WTC11 (cell line): ENCODE data around the gene SDCCAG8. TPM values are rescaled to one million over a fixed set of nuclear protein-coding genes. Genes with fewer than 3 reads are reported as not detected.

Source experiments
- ATAC-seq: fragments of 200-7000 bp; cut with Tn5 transposase; 2 replicates; pipeline ENCODE4 v1.10.0; 2021; ENCODE audit warnings: mild to moderate bottlenecking, moderate library complexity
- CTCF ChIA-PET: fragments of 300-600 bp; sonication (Branson Sonifier 250); formaldehyde crosslinking; loops from one replicate; lab custom pipeline; 2021; ENCODE audit warnings: antibody characterized with exemption; lab: Charles Lee
- POLR2A ChIA-PET: fragments of 350-600 bp; sonication (Branson Sonifier 250); formaldehyde crosslinking; loops from one replicate; lab custom pipeline; 2021; ENCODE audit warnings: antibody characterized with exemption; lab: Charles Lee
- DNase-seq: peaks from one replicate; pipeline ENCODE4 v3.0.0; 2021; ENCODE audit warnings: low spot score
- H3K27ac Mint-ChIP-seq: 2 replicates; pipeline ENCODE4 v1.8.0; 2021; ENCODE audit warnings: mixed read lengths
- H3K27me3 Mint-ChIP-seq: 2 replicates; pipeline ENCODE4 v1.8.0; 2021; ENCODE audit warnings: low read depth, mild to moderate bottlenecking, moderate library complexity, mixed read lengths
- H3K36me3 Mint-ChIP-seq: 2 replicates; pipeline ENCODE4 v1.8.0; 2021; ENCODE audit warnings: mixed read lengths
- H3K4me1 Mint-ChIP-seq: 2 replicates; pipeline ENCODE4 v1.8.0; 2022; ENCODE audit warnings: mixed read lengths
- H3K4me3 Mint-ChIP-seq: 2 replicates; pipeline ENCODE4 v1.8.0; 2021; ENCODE audit warnings: mild to moderate bottlenecking, moderate library complexity, mixed read lengths
- H3K9me3 Mint-ChIP-seq: 2 replicates; pipeline ENCODE4 v1.8.0; 2021; ENCODE audit warnings: mixed read lengths
- E2F1 ChIP-seq: sonication (generic); formaldehyde crosslinking; IDR thresholded peaks from 2 replicates; pipeline ENCODE4 v1.8.0; 2022; ENCODE audit warnings: mild to moderate bottlenecking, missing genetic modification reagents
- GTF2I ChIP-seq: fragments of 250-450 bp; sonication (Bioruptor Pico); conservative IDR thresholded peaks from 2 replicates; pipeline ENCODE4 v1.4.0; 2021; ENCODE audit warnings: mild to moderate bottlenecking
- HMGXB4 ChIP-seq: sonication (generic); formaldehyde crosslinking; IDR thresholded peaks from 2 replicates; pipeline ENCODE4 v1.8.1; 2023; ENCODE audit warnings: mild to moderate bottlenecking, moderate library complexity, missing genetic modification reagents
- IRF1 ChIP-seq: sonication (generic); formaldehyde crosslinking; IDR thresholded peaks from 2 replicates; pipeline ENCODE4 v1.8.0; 2023; ENCODE audit warnings: missing genetic modification reagents
- JUN ChIP-seq: sonication (generic); formaldehyde crosslinking; IDR thresholded peaks from 2 replicates; pipeline ENCODE4 v1.8.0; 2023; ENCODE audit warnings: mild to moderate bottlenecking, missing genetic modification reagents
- KAT7 ChIP-seq: sonication (generic); formaldehyde crosslinking; IDR thresholded peaks from 2 replicates; pipeline ENCODE4 v1.8.1; 2023; ENCODE audit warnings: missing genetic modification reagents, mild to moderate bottlenecking, borderline replicate concordance
- NR2C2 ChIP-seq: sonication (generic); formaldehyde crosslinking; IDR thresholded peaks from 2 replicates; pipeline ENCODE4 v1.8.0; 2022; ENCODE audit warnings: mild to moderate bottlenecking, missing genetic modification reagents
- PRDM15 ChIP-seq: sonication (generic); formaldehyde crosslinking; IDR thresholded peaks from 2 replicates; pipeline ENCODE4 v1.8.0; 2022; ENCODE audit warnings: missing genetic modification reagents
- PREB ChIP-seq: sonication (generic); formaldehyde crosslinking; IDR thresholded peaks from 2 replicates; pipeline ENCODE4 v1.8.1; 2022; ENCODE audit warnings: mild to moderate bottlenecking, missing genetic modification reagents, moderate library complexity, borderline replicate concordance
- SMAD4 ChIP-seq: sonication (generic); formaldehyde crosslinking; IDR thresholded peaks from 2 replicates; pipeline ENCODE4 v1.8.0; 2022; ENCODE audit warnings: mild to moderate bottlenecking, missing genetic modification reagents
- SOX15 ChIP-seq: fragments of 250-450 bp; sonication (Bioruptor Pico); IDR thresholded peaks from 2 replicates; pipeline ENCODE4 v1.9.0; 2021; ENCODE audit warnings: mild to moderate bottlenecking
- TEAD1 ChIP-seq: sonication (generic); formaldehyde crosslinking; IDR thresholded peaks from 2 replicates; pipeline ENCODE4 v1.8.0; 2022; ENCODE audit warnings: mild to moderate bottlenecking, missing genetic modification reagents
- TP53 ChIP-seq: sonication (generic); formaldehyde crosslinking; IDR thresholded peaks from 2 replicates; pipeline ENCODE4 v1.8.1; 2023; ENCODE audit warnings: mild to moderate bottlenecking, missing genetic modification reagents
- USF2 ChIP-seq: sonication (generic); formaldehyde crosslinking; IDR thresholded peaks from 2 replicates; pipeline ENCODE4 v1.8.1; 2023; ENCODE audit warnings: mild to moderate bottlenecking, missing genetic modification reagents, moderate library complexity
- ZNF232 ChIP-seq: sonication (generic); formaldehyde crosslinking; IDR thresholded peaks from 2 replicates; pipeline ENCODE4 v1.8.0; 2022; ENCODE audit warnings: mild to moderate bottlenecking, missing genetic modification reagents
- ZNF512 ChIP-seq: sonication (generic); formaldehyde crosslinking; IDR thresholded peaks from 2 replicates; pipeline ENCODE4 v1.8.1; 2022; ENCODE audit warnings: missing genetic modification reagents, borderline replicate concordance
- total RNA-seq: library from RNA; stranded (reverse); gene quantifications from 3 replicates; pipeline ENCODE4 v1.2.3, GENCODE V29; 2021

Gene SDCCAG8
- total RNA-seq, 1 experiment from 2014 or later, result 44.3 TPM

GRCh38 chr1:243434594-243434993 lies 178.8 kb downstream of the SDCCAG8 start:
- H3K4me3 Mint-ChIP-seq, result no peak overlapping the region
- DNase-seq (no peak), ATAC-seq (no peak)
- CTCF ChIA-PET, result no interaction called here
- TF ChIP-seq USF2 (CRISPR knock-in tag) (no peak), E2F1 (CRISPR knock-in tag) (no peak), GTF2I (CRISPR knock-in tag) (no peak), PREB (CRISPR knock-in tag) (no peak), HMGXB4 (CRISPR knock-in tag) (no peak), NR2C2 (CRISPR knock-in tag) (no peak), IRF1 (CRISPR knock-in tag) (no peak), PRDM15 (CRISPR knock-in tag) (no peak), JUN (CRISPR knock-in tag) (no peak), ZNF232 (no peak)
- H3K36me3 Mint-ChIP-seq, result no peaks in the 10 kb centered on the region
- H3K27me3 Mint-ChIP-seq, result no peaks in the 10 kb centered on the region
- POLR2A ChIA-PET, result no interaction called here
- H3K4me1 Mint-ChIP-seq, result peaks cover 19% of the 10 kb centered on the region
- H3K9me3 Mint-ChIP-seq, result 0 out of 2 replicates have a peak, but pooled peaks cover 4% of the 10 kb centered on the region
- no peak overlapping the region for H3K27ac Mint-ChIP-seq

- TF ChIP-seq TP53 (CRISPR knock-in tag) (no peak), KAT7 (CRISPR knock-in tag) (no peak), SOX15 (CRISPR knock-in tag) (no peak), SMAD4 (CRISPR knock-in tag) (no peak), ZNF512 (CRISPR knock-in tag) (no peak), TEAD1 (CRISPR knock-in tag) (no peak), PRDM15 (CRISPR knock-in tag) (no peak)
- no peaks in the 10 kb centered on the region for H3K36me3 Mint-ChIP-seq
- no peak overlapping the region for H3K27ac Mint-ChIP-seq
- peaks cover 29% of the 10 kb centered on the region for H3K4me1 Mint-ChIP-seq
- no peak overlapping the region for H3K4me3 Mint-ChIP-seq
- no peaks in the 10 kb centered on the region for H3K9me3 Mint-ChIP-seq
- DNase-seq (no peak), ATAC-seq (no peak)
- ChIA-PET CTCF (interaction anchor here (0.7 kb wide), 1 partner anchor 14 kb away, joined by 4 read pairs; no protein-coding TSS in a partner anchor), POLR2A (interaction anchor here (0.7 kb wide), 1 partner anchor 20 kb away, joined by 3 read pairs; no protein-coding TSS in a partner anchor)
- H3K27me3 Mint-ChIP-seq, result no peaks in the 10 kb centered on the region
Measured at GRCh38 chr1:243435836-243436235, 180.0 kb downstream of the SDCCAG8 start.
